Measurements from ENCODE around the gene FRMD4A. TPM values are rescaled to one million over a fixed set of nuclear protein-coding genes. Genes with fewer than 3 reads are reported as not detected.

FRMD4A gene
- total RNA-seq, 3 donors from 2014 or later = 0.46 to 1.4 (median 0.76) TPM

GRCh38 chr10:13741438-13741837 lies 589.3 kb downstream of the FRMD4A start:
- no peaks in the 10 kb centered on the region for H3K36me3 Mint-ChIP-seq (ENCODE audit: insufficient read depth)
- no peak overlapping the region for H3K4me3 Mint-ChIP-seq
- peaks cover 28% of the 10 kb centered on the region for H3K27me3 Mint-ChIP-seq (ENCODE audit: low read depth)
- no peaks in the 10 kb centered on the region for H3K4me1 Mint-ChIP-seq (ENCODE audit: low read depth)
- ATAC-seq (no peak), DNase-seq (no peak)
- H3K9me3 Mint-ChIP-seq = no peaks in the 10 kb centered on the region

DNA sequence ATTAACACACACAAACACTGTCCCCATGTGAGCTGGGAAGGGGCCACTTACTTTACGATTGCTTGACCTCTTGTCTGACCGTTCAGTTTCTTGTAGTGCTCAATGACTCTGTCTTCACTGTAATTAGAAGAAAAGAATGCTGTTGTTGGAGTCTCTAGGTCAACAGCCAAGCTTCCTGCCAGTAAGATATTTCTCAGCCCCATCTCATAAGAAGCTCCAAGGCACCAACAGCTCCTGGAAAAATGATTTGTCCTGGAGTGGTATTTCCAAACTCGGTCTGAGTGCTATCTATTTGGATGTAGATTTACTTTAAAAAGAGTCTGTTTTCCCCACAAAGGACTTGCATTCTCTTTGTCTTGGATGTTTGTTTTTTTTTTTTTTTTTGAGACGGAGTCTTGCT lies 590.3 kb downstream of the FRMD4A start:
- no peaks in the 10 kb centered on the region for H3K9me3 Mint-ChIP-seq
- no peaks in the 10 kb centered on the region for H3K4me1 Mint-ChIP-seq (ENCODE audit: low read depth)
- no peaks in the 10 kb centered on the region for H3K36me3 Mint-ChIP-seq (ENCODE audit: insufficient read depth)
- no peak for ATAC-seq
- DNase-seq = no peak
- peaks cover 19% of the 10 kb centered on the region for H3K27me3 Mint-ChIP-seq (ENCODE audit: low read depth)
- H3K4me3 Mint-ChIP-seq = no peak overlapping the region

DNA sequence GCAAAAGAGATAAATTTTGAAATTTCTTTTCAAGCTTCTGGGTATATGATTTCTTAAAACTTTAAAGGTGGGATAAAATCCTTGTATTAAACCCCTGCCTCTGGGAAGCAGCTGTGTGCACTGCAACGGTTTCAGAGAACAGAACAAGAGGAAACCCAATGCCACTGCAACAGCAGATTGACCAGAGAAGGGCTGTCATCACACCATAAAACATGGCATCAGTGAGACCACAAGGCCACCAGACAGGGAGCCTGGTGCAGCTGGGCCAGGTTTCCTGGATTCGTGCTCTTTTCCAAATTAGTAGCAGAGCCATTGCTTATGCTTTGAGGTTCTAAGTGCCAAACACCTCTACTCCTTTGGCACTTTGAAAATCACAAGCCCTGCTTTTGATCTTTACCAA lies 591.5 kb downstream of the FRMD4A start:
- Mint-ChIP-seq H3K4me1 (ENCODE audit: low read depth) (no peaks in the 10 kb centered on the region), H3K9me3 (no peaks in the 10 kb centered on the region), H3K4me3 (no peak overlapping the region), H3K36me3 (ENCODE audit: insufficient read depth) (no peaks in the 10 kb centered on the region), H3K27me3 (ENCODE audit: low read depth) (peaks cover 15% of the 10 kb centered on the region)
- DNase-seq = no peak
- ATAC-seq = no peak

DNA sequence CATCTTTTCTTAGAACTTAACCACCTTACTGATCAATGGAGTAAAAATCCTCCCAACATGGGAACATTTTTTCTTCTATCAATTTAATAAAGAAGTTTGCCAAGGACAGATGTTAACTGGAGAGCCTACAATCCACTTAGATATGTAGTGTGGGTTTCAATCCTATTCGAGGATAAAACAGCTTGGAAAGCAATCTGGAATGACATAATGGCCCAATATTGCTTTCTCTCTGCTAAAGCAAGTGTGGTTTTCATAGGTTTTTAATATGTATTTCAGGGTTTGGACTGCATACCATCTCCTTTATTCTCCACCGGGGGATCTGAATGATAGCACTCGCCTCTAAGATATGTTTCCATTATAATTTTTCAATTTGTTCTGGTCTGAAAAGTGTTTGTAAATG lies 594.2 kb downstream of the FRMD4A start:
- Mint-ChIP-seq H3K9me3 (no peaks in the 10 kb centered on the region), H3K4me1 (ENCODE audit: low read depth) (no peaks in the 10 kb centered on the region)
- no peak for ATAC-seq

DNA sequence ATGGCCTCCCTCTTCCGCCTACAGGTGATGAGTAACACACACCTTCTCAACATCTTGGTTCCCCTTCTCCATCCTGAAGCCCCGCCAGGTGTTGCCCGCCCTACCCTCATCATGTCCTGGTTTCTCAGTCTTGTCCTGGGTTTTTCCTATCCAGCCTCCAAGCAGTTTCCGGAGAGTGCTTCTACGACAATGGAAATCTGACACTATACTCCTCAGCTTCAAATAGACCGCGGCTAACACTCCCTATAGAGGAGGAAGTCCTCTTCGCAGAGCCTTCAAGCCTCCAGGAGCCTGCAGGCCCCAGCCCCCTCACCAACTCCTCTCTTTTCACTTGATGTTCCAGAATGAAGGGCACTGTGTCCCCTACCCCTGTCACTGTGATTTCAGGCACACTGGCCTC lies 596.6 kb downstream of the FRMD4A start:
- H3K27me3 Mint-ChIP-seq (ENCODE audit: low read depth) = no peaks in the 10 kb centered on the region
- no peaks in the 10 kb centered on the region for H3K4me1 Mint-ChIP-seq (ENCODE audit: low read depth)
- no peaks in the 10 kb centered on the region for H3K36me3 Mint-ChIP-seq (ENCODE audit: insufficient read depth)
- no peak for DNase-seq
- ATAC-seq = no peak
- no peaks in the 10 kb centered on the region for H3K9me3 Mint-ChIP-seq
- H3K4me3 Mint-ChIP-seq = no peak overlapping the region

More for the DNA sequence above, 594.2 kb downstream of the FRMD4A start:
- H3K36me3 Mint-ChIP-seq (ENCODE audit: insufficient read depth) = no peaks in the 10 kb centered on the region
- no peak for DNase-seq
- no peak overlapping the region for H3K4me3 Mint-ChIP-seq
- H3K27me3 Mint-ChIP-seq (ENCODE audit: low read depth) = peaks cover 3% of the 10 kb centered on the region

- ATAC-seq = no peak
- no peak for DNase-seq
- Mint-ChIP-seq H3K36me3 (ENCODE audit: insufficient read depth) (no peaks in the 10 kb centered on the region), H3K4me1 (ENCODE audit: low read depth) (no peaks in the 10 kb centered on the region), H3K4me3 (no peak overlapping the region), H3K27me3 (ENCODE audit: low read depth) (no peaks in the 10 kb centered on the region), H3K9me3 (no peaks in the 10 kb centered on the region)
Observed at GRCh38 chr10:13733071-13733470, 597.7 kb downstream of the FRMD4A start.

- no peaks in the 10 kb centered on the region for H3K27me3 Mint-ChIP-seq (ENCODE audit: low read depth)
- no peak overlapping the region for H3K4me3 Mint-ChIP-seq
- ATAC-seq (no peak), DNase-seq (no peak)
- no peaks in the 10 kb centered on the region for H3K9me3 Mint-ChIP-seq
- no peaks in the 10 kb centered on the region for H3K36me3 Mint-ChIP-seq (ENCODE audit: insufficient read depth)
- H3K4me1 Mint-ChIP-seq (ENCODE audit: low read depth) = no peaks in the 10 kb centered on the region
Observed at GRCh38 chr10:13732465-13732881, 598.3 kb downstream of the FRMD4A start.

DNA sequence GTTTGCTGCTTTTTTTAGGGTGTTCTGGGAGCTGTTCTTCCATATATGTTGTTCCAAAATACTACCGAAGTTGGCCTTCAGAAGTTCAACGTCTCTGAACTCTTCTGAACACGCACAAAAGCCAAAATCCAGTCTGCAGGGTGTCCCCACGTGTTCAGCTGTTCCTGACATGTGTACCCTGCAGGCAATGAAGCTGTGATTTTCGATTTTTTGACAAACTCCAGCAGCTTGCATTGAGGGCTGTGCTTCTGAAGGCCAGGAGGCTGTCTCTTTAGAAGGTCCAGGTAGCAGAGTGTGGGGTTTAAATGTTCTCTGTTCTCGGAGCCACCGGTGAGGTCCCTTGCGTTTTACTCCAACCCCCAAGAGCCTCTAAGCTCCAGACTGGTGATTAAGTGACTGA lies 598.9 kb downstream of the FRMD4A start:
- no peak for DNase-seq
- ATAC-seq = no peak
- H3K4me1 Mint-ChIP-seq (ENCODE audit: low read depth) = no peaks in the 10 kb centered on the region
- H3K9me3 Mint-ChIP-seq = no peaks in the 10 kb centered on the region
- H3K36me3 Mint-ChIP-seq (ENCODE audit: insufficient read depth) = no peaks in the 10 kb centered on the region
- H3K4me3 Mint-ChIP-seq = no peak overlapping the region
- no peaks in the 10 kb centered on the region for H3K27me3 Mint-ChIP-seq (ENCODE audit: low read depth)

GRCh38 chr10:13730956-13731355 lies 599.8 kb downstream of the FRMD4A start:
- Mint-ChIP-seq H3K4me3 (no peak overlapping the region), H3K9me3 (no peaks in the 10 kb centered on the region), H3K36me3 (ENCODE audit: insufficient read depth) (no peaks in the 10 kb centered on the region), H3K4me1 (ENCODE audit: low read depth) (no peaks in the 10 kb centered on the region), H3K27me3 (ENCODE audit: low read depth) (no peaks in the 10 kb centered on the region)
- DNase-seq (no peak), ATAC-seq (no peak)

- Mint-ChIP-seq H3K36me3 (ENCODE audit: insufficient read depth) (no peaks in the 10 kb centered on the region), H3K4me1 (ENCODE audit: low read depth) (no peaks in the 10 kb centered on the region), H3K4me3 (no peak overlapping the region), H3K9me3 (no peaks in the 10 kb centered on the region), H3K27me3 (ENCODE audit: low read depth) (no peaks in the 10 kb centered on the region)
- DNase-seq (no peak), ATAC-seq (no peak)
Observed at GRCh38 chr10:13730306-13730652, 600.4 kb downstream of the FRMD4A start.

- H3K4me3 Mint-ChIP-seq = no peak overlapping the region
- H3K4me1 Mint-ChIP-seq (ENCODE audit: low read depth) = no peaks in the 10 kb centered on the region
- no peaks in the 10 kb centered on the region for H3K36me3 Mint-ChIP-seq (ENCODE audit: insufficient read depth)
- DNase-seq (no peak), ATAC-seq (no peak)
- H3K27me3 Mint-ChIP-seq (ENCODE audit: low read depth) = no peaks in the 10 kb centered on the region
- no peaks in the 10 kb centered on the region for H3K9me3 Mint-ChIP-seq
Observed at GRCh38 chr10:13729586-13730305, 601.0 kb downstream of the FRMD4A start.

- Mint-ChIP-seq H3K36me3 (ENCODE audit: insufficient read depth) (no peaks in the 10 kb centered on the region), H3K9me3 (no peaks in the 10 kb centered on the region), H3K4me3 (no peak overlapping the region), H3K4me1 (ENCODE audit: low read depth) (no peaks in the 10 kb centered on the region), H3K27me3 (ENCODE audit: low read depth) (no peaks in the 10 kb centered on the region)
- ATAC-seq = no peak
- no peak for DNase-seq
Observed at GRCh38 chr10:13728898-13729535, 601.7 kb downstream of the FRMD4A start.

- DNase-seq (no peak), ATAC-seq (no peak)
- H3K9me3 Mint-ChIP-seq = peaks cover 3% of the 10 kb centered on the region
- H3K27me3 Mint-ChIP-seq (ENCODE audit: low read depth) = no peaks in the 10 kb centered on the region
- H3K4me3 Mint-ChIP-seq = no peak overlapping the region
- no peaks in the 10 kb centered on the region for H3K4me1 Mint-ChIP-seq (ENCODE audit: low read depth)
- H3K36me3 Mint-ChIP-seq (ENCODE audit: insufficient read depth) = no peaks in the 10 kb centered on the region
Observed at GRCh38 chr10:13725594-13725993, 605.1 kb downstream of the FRMD4A start.

GRCh38 chr10:13724484-13724883 lies 606.2 kb downstream of the FRMD4A start:
- Mint-ChIP-seq H3K27me3 (ENCODE audit: low read depth) (no peaks in the 10 kb centered on the region), H3K4me1 (ENCODE audit: low read depth) (no peaks in the 10 kb centered on the region), H3K4me3 (no peak overlapping the region), H3K9me3 (peaks cover 4% of the 10 kb centered on the region), H3K36me3 (ENCODE audit: insufficient read depth) (no peaks in the 10 kb centered on the region)
- ATAC-seq (no peak), DNase-seq (no peak)
